Gastrocnemius medialis (tissue), 4 donors: ENCODE measurements around the gene HERC3.

Experiments used
- POLR2A ChIP-seq, 2 donors: fragments of 450-650 bp; IDR thresholded peaks; one replicate each; pipeline ENCODE4 v1.6.1; 2017; ENCODE audit warnings: antibody characterized with exemption in 2 of 2, mild to moderate bottlenecking in 2 of 2, moderate library complexity in 2 of 2
- TF ChIP-seq, protein P1 (sequence below), 5 experiments: fragments of 450-650 bp in 3 of 5; fragments of 200-600 bp in 2 of 5; sonication (generic) in 2 of 5; IDR thresholded peaks in 4 of 5; conservative IDR thresholded peaks in 1 of 5; 1 replicate in 4 of 5; 2 replicates in 1 of 5; pipeline ENCODE4 v1.5.1; 2016 to 2019; ENCODE audit warnings: antibody characterized with exemption in 5 of 5, mild to moderate bottlenecking in 3 of 5, moderate library complexity in 3 of 5

GRCh38 chr4:88725143-88725542 is 132.9 kb downstream of the HERC3 start:
- TF ChIP-seq, protein P1, sequence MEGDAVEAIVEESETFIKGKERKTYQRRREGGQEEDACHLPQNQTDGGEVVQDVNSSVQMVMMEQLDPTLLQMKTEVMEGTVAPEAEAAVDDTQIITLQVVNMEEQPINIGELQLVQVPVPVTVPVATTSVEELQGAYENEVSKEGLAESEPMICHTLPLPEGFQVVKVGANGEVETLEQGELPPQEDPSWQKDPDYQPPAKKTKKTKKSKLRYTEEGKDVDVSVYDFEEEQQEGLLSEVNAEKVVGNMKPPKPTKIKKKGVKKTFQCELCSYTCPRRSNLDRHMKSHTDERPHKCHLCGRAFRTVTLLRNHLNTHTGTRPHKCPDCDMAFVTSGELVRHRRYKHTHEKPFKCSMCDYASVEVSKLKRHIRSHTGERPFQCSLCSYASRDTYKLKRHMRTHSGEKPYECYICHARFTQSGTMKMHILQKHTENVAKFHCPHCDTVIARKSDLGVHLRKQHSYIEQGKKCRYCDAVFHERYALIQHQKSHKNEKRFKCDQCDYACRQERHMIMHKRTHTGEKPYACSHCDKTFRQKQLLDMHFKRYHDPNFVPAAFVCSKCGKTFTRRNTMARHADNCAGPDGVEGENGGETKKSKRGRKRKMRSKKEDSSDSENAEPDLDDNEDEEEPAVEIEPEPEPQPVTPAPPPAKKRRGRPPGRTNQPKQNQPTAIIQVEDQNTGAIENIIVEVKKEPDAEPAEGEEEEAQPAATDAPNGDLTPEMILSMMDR (IDR thresholded peaks at IDR 0.05 in 4 of 5, conservative IDR thresholded peaks at IDR 0.05 in 1 of 5) = no peak
- no peak for TF ChIP-seq POLR2A (IDR thresholded peaks at IDR 0.05)
